ENCODE measurements around the gene RAB26.

RAB26 gene

DNA sequence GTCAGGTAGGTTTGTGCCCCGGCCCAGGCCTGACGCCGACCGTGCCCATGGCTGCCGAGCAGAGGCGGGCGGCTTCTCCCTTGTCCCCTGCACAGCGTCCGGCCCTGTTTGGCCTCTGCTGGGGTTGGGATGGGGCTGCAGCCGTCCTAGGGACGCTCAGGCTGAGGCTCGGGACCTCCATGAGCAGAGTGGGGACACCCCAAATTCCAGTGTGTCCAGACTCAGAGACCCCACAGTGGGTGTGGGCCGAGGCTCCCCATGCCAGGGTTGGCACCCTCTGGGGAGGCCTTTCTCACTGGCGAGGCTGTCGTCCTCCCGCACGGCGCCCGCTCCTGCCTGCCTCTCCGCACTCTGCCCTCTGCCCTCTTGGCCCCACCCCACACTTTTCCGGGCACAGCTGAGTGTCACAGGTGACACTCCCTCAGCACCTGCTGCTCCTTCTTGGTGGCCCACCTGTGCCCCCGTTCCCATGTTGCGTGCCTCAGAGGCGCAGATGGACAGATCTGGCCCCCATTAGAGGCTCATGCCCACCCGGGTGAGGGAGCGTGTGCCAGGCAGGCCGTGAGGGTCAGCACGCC is 23.3 kb downstream of the RAB26 start:
- H3K9ac ChIP-seq (ENCODE audit: low read length): no peak overlapping the region
- H3K9me3 ChIP-seq (ENCODE audit: control insufficient read depth, low read depth, low read length): no peaks in the 10 kb centered on the region
- no peak overlapping the region for H3K27ac ChIP-seq (ENCODE audit: low read length)
- H3K4me3 ChIP-seq (ENCODE audit: low read length): no peak overlapping the region
- peaks cover 55% of the 10 kb centered on the region for H3K36me3 ChIP-seq (ENCODE audit: control insufficient read depth, low read depth, low read length)
- H3K27me3 ChIP-seq (ENCODE audit: control insufficient read depth, insufficient read depth, low read length): no peaks in the 10 kb centered on the region
- H3K4me1 ChIP-seq (ENCODE audit: control insufficient read depth, low read depth, low read length): no peaks in the 10 kb centered on the region

DNA sequence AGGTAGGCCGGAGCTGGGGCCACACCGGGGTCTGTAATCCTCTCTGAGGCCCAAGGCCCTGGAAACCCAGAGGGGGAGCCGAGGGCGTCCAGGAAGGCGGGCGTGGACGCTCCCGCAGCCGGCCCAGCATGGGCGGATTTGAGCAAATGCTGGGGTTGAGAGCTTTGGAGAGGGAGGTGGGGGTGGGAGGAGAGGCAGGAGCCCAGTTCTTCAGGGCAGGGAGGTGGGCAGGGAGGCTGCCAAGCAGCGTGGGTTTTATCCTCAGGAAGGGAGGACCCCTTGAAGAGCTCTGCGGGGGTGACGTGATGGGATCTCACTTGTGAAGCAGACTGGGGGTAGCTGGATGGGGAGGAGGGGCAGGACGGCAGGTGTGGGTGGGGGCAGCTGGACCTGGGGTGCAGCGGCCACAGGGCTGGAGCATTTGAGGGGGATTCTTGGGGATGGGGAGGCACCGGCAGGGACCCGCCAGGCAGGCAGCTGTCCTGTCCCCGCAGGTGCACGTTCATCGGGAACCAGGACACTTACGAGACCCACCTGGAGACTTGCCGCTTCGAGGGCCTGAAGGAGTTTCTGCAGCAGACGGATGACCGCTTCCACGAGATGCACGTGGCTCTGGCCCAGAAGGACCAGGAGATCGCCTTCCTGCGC is 24.4 kb downstream of the RAB26 start:
- no peaks in the 10 kb centered on the region for H3K27me3 ChIP-seq (ENCODE audit: control insufficient read depth, insufficient read depth, low read length)

DNA sequence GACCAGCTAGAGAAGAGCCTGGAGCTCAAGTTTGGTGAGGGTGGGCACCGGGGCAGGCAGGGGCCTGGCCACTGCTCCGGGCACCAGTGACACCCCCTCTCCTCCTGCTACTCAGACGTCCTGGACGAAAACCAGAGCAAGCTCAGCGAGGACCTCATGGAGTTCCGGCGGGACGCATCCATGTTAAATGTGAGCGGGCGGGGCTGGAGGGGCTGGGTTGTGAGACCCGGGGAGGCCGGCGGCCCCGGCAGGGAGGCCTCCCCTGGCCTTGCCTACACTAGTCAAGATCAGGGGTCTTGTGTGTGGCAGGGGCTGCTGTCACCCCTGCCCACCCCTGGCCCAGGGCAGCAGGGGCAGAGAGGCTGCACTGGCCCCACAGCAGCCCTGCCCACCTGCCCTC is 24.9 kb downstream of the RAB26 start:
- H3K4me3 ChIP-seq (ENCODE audit: low read length): no peak overlapping the region
- H3K4me1 ChIP-seq (ENCODE audit: control insufficient read depth, low read depth, low read length): no peaks in the 10 kb centered on the region
- no peaks in the 10 kb centered on the region for H3K27me3 ChIP-seq (ENCODE audit: control insufficient read depth, insufficient read depth, low read length)
- no peak overlapping the region for H3K9ac ChIP-seq (ENCODE audit: low read length)
- peaks cover 43% of the 10 kb centered on the region for H3K36me3 ChIP-seq (ENCODE audit: control insufficient read depth, low read depth, low read length)
- H3K9me3 ChIP-seq (ENCODE audit: control insufficient read depth, low read depth, low read length): no peaks in the 10 kb centered on the region
- no peak overlapping the region for H3K27ac ChIP-seq (ENCODE audit: low read length)

More for the DNA sequence above, 24.4 kb downstream of the RAB26 start:
- Histone ChIP-seq H3K9ac (ENCODE audit: low read length) (no peak overlapping the region), H3K36me3 (ENCODE audit: control insufficient read depth, low read depth, low read length) (peaks cover 48% of the 10 kb centered on the region), H3K4me3 (ENCODE audit: low read length) (no peak overlapping the region), H3K4me1 (ENCODE audit: control insufficient read depth, low read depth, low read length) (no peaks in the 10 kb centered on the region), H3K27ac (ENCODE audit: low read length) (no peak overlapping the region), H3K9me3 (ENCODE audit: control insufficient read depth, low read depth, low read length) (no peaks in the 10 kb centered on the region)

DNA sequence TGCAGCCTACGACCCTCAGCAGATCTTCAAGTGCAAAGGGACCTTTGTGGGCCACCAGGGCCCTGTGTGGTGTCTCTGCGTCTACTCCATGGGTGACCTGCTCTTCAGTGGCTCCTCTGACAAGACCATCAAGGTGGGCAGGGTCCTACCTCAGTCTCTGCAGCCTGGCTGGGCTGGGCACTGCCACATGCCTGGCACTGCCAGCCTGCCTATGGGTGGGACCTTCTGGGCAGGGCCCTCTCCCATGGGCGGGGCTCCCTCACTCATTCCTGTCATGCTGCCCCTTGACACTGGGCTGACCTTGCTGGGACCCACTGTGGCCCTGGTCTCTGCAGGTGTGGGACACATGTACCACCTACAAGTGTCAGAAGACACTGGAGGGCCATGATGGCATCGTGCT is 25.5 kb downstream of the RAB26 start:
- Histone ChIP-seq H3K4me1 (ENCODE audit: control insufficient read depth, low read depth, low read length) (no peaks in the 10 kb centered on the region), H3K4me3 (ENCODE audit: low read length) (no peak overlapping the region), H3K9ac (ENCODE audit: low read length) (no peak overlapping the region)

DNA sequence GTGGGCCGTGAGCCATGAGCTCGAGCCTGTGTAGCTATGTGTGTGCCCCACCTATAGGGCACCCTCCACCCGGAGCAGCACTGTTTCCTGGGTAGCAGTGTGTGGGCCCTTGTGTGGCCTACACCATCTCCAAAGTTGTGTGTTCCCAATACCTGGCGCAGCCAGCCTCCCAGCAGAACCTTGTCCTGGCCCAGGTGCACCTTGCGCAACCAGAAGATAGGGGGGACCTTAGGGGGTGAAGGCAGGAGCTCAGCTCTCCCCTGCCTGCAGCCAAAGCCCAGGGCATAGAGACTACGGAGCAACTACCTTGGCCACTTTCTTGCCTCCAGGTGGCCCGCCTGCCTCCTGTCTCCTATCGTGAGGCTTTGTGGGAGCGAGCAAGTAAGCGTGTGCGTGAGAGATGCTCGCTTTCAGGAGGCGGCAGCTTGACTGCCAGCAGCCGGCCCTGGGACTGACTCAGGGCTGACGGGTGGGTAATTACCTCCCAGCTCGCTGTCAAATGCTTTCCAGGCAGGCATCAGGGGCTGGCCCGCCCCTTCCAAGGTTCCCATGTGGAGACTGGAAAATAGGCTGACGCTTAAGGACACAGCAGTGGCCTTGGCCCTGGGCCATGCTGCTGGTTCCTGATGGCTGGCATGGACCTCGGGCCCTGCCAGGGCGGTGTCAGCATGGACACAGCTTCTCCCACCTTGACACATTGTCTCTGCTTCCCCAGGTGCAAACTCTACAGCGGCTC is 26.1 kb downstream of the RAB26 start:
- no peaks in the 10 kb centered on the region for H3K4me1 ChIP-seq (ENCODE audit: control insufficient read depth, low read depth, low read length)
- peaks cover 38% of the 10 kb centered on the region for H3K36me3 ChIP-seq (ENCODE audit: control insufficient read depth, low read depth, low read length)
- H3K27me3 ChIP-seq (ENCODE audit: control insufficient read depth, insufficient read depth, low read length): no peaks in the 10 kb centered on the region
- no peak overlapping the region for H3K9ac ChIP-seq (ENCODE audit: low read length)
- H3K9me3 ChIP-seq (ENCODE audit: control insufficient read depth, low read depth, low read length): no peaks in the 10 kb centered on the region
- H3K27ac ChIP-seq (ENCODE audit: low read length): no peak overlapping the region
- no peak overlapping the region for H3K4me3 ChIP-seq (ENCODE audit: low read length)

More for the DNA sequence above, 25.5 kb downstream of the RAB26 start:
- Histone ChIP-seq H3K9me3 (ENCODE audit: control insufficient read depth, low read depth, low read length) (no peaks in the 10 kb centered on the region), H3K27ac (ENCODE audit: low read length) (no peak overlapping the region), H3K36me3 (ENCODE audit: control insufficient read depth, low read depth, low read length) (peaks cover 40% of the 10 kb centered on the region), H3K27me3 (ENCODE audit: control insufficient read depth, insufficient read depth, low read length) (no peaks in the 10 kb centered on the region)

DNA sequence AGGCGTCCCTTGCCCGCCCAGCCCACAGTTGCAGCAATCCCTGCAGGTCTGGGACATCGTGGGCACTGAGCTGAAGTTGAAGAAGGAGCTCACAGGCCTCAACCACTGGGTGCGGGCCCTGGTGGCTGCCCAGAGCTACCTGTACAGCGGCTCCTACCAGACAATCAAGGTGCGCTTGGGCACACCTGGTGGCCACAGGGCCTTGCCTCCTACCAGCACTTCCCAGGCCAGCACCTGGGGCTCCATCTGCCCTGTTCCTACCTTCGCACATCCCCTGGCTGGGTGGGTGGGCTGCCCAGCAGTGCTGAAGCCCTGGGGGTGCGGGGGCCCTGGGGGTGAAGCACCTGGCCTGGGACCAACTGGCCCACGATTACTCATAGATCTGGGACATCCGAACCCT is 27.0 kb downstream of the RAB26 start:
- Histone ChIP-seq H3K36me3 (ENCODE audit: control insufficient read depth, low read depth, low read length) (peaks cover 36% of the 10 kb centered on the region), H3K27me3 (ENCODE audit: control insufficient read depth, insufficient read depth, low read length) (no peaks in the 10 kb centered on the region), H3K9me3 (ENCODE audit: control insufficient read depth, low read depth, low read length) (no peaks in the 10 kb centered on the region), H3K27ac (ENCODE audit: low read length) (no peak overlapping the region), H3K4me3 (ENCODE audit: low read length) (no peak overlapping the region), H3K4me1 (ENCODE audit: control insufficient read depth, low read depth, low read length) (no peaks in the 10 kb centered on the region), H3K9ac (ENCODE audit: low read length) (no peak overlapping the region)

DNA sequence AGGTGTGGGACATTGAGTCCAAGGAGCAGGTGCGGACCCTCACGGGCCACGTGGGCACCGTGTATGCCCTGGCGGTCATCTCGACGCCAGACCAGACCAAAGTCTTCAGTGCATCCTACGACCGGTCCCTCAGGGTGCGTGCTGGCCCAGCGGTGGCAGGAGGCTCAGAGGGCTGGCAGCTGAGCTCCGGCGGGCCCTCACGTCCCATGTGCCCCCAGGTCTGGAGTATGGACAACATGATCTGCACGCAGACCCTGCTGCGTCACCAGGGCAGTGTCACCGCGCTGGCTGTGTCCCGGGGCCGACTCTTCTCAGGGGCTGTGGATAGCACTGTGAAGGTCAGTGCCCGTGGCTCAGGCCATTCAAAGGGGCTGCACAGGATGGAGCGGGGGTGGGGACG is 27.6 kb downstream of the RAB26 start:
- Histone ChIP-seq H3K9ac (ENCODE audit: low read length) (no peak overlapping the region), H3K27ac (ENCODE audit: low read length) (no peak overlapping the region), H3K9me3 (ENCODE audit: control insufficient read depth, low read depth, low read length) (no peaks in the 10 kb centered on the region), H3K36me3 (ENCODE audit: control insufficient read depth, low read depth, low read length) (peaks cover 35% of the 10 kb centered on the region), H3K4me1 (ENCODE audit: control insufficient read depth, low read depth, low read length) (no peaks in the 10 kb centered on the region), H3K27me3 (ENCODE audit: control insufficient read depth, insufficient read depth, low read length) (no peaks in the 10 kb centered on the region), H3K4me3 (ENCODE audit: low read length) (no peak overlapping the region)

DNA sequence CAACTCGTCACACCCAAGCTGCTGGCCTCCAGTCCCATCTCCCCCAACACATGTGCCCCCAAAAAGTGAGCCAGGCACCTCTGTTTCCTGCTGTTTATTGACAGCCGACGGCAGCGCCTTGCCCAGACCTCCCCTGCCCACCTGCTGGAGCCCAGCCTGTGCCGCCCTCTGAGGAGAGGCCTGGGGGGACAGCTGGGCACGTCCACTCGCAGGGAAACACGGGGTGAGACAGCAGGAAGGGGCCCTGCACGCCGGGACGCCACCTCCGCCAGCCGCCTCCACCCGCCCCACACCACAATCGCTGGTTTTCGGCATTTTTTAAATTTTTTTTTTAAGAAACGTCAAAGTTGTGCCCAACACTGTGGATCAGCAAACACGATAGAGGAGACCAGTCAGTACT is 28.7 kb downstream of the RAB26 start:
- H3K27ac ChIP-seq (ENCODE audit: low read length): no peak overlapping the region
- H3K4me3 ChIP-seq (ENCODE audit: low read length): no peak overlapping the region
- no peaks in the 10 kb centered on the region for H3K27me3 ChIP-seq (ENCODE audit: control insufficient read depth, insufficient read depth, low read length)
- H3K9me3 ChIP-seq (ENCODE audit: control insufficient read depth, low read depth, low read length): no peaks in the 10 kb centered on the region
- H3K4me1 ChIP-seq (ENCODE audit: control insufficient read depth, low read depth, low read length): no peaks in the 10 kb centered on the region
- H3K36me3 ChIP-seq (ENCODE audit: control insufficient read depth, low read depth, low read length): peaks cover 31% of the 10 kb centered on the region
- H3K9ac ChIP-seq (ENCODE audit: low read length): no peak overlapping the region

DNA sequence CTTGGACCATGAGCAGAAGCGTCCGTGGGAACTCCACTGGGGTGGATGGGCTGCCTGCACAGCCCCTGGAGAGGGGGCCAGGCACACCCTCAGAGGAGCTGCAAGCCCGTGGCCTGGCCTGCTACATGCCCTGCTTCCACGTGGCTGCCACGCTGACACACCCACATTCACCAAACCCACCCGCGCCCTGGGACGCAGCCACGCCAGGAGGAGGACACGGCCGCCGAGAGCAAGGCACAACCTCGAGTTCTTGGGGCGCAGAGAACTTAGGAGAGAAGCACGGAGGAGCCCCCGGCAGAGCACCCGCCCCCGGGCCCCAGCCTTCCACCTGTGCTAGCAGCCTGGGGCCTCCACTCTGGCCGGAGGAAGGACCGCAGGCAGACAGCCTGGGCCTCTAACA is 29.1 kb downstream of the RAB26 start:
- Histone ChIP-seq H3K4me1 (ENCODE audit: control insufficient read depth, low read depth, low read length) (no peaks in the 10 kb centered on the region), H3K9me3 (ENCODE audit: control insufficient read depth, low read depth, low read length) (no peaks in the 10 kb centered on the region), H3K9ac (ENCODE audit: low read length) (no peak overlapping the region), H3K27me3 (ENCODE audit: control insufficient read depth, insufficient read depth, low read length) (no peaks in the 10 kb centered on the region), H3K4me3 (ENCODE audit: low read length) (no peak overlapping the region), H3K36me3 (ENCODE audit: control insufficient read depth, low read depth, low read length) (peaks cover 31% of the 10 kb centered on the region), H3K27ac (ENCODE audit: low read length) (no peak overlapping the region)

DNA sequence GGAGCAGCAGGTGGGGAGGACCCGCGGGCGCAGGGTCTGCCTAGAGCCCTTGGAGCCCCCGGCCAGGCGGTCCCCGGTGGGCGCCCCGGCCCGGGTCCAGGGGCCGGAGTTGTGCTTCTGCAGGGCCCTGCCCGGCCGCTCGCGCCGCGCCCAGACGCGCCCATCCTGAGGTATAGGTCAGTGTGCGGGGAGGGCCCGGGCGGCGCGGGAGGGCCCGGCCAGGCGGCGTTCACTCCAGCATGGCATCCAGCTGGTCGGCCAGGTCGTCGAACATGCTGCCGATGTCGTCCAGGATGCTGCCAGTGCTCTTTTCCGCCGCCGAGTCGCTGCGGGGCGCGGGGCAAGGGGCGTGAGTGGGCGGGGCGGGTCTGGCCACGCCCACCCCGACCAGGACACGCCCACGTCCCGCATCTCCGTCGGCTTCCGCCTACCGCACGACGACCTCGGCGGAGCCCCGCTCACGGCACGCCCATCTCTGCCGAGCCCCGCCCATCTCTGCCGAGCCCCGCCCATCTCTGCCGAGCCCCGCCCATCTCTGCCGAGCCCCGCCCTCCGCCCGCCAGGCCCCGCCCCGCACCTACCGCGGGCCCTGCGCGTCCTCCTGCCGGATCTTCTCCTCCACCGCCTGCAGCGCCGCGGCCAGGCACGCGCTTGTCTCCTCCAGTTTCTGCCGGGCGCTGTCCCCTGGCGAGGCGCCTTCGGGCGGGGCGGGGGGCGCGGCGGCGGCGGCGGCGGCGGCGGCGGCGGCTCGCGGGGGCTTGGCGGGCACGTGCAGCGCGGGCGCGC is 30.1 kb downstream of the RAB26 start:
- Histone ChIP-seq H3K4me1 (ENCODE audit: control insufficient read depth, low read depth, low read length) (no peaks in the 10 kb centered on the region), H3K27me3 (ENCODE audit: control insufficient read depth, insufficient read depth, low read length) (no peaks in the 10 kb centered on the region), H3K27ac (ENCODE audit: low read length) (no peak overlapping the region), H3K9me3 (ENCODE audit: control insufficient read depth, low read depth, low read length) (no peaks in the 10 kb centered on the region), H3K36me3 (ENCODE audit: control insufficient read depth, low read depth, low read length) (peaks cover 23% of the 10 kb centered on the region), H3K4me3 (ENCODE audit: low read length) (no peak overlapping the region), H3K9ac (ENCODE audit: low read length) (no peak overlapping the region)

DNA sequence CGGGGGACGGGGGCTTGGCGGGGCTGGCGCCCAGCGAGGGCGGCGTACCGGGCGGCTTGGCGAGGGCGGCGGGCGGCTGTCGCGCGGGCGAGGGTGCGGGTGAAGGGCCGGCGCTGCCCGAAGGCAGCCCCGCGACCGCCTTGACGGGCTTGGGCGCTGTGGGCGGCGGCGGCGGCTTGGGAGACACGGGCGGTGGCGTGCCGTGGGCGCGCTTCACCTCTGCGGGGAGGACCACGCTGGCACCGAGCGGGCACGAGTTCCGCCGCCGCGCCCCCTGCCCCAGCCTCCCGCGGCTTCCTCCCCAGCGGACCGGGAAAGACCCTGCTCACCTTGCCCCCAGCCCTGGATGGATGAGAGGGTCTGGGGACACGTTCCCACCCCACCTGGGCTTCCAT is 30.7 kb downstream of the RAB26 start:
- Histone ChIP-seq H3K9ac (ENCODE audit: low read length) (no peak overlapping the region), H3K4me3 (ENCODE audit: low read length) (no peak overlapping the region), H3K9me3 (ENCODE audit: control insufficient read depth, low read depth, low read length) (no peaks in the 10 kb centered on the region), H3K27ac (ENCODE audit: low read length) (no peak overlapping the region), H3K36me3 (ENCODE audit: control insufficient read depth, low read depth, low read length) (peaks cover 20% of the 10 kb centered on the region), H3K4me1 (ENCODE audit: control insufficient read depth, low read depth, low read length) (no peaks in the 10 kb centered on the region), H3K27me3 (ENCODE audit: control insufficient read depth, insufficient read depth, low read length) (no peaks in the 10 kb centered on the region)

Data from iPS-18a (cell line).